Ovary (tissue), 9 donors: ENCODE measurements around the gene PCNT. TPM values are rescaled to one million over a fixed set of nuclear protein-coding genes. Genes with fewer than 3 reads are reported as not detected.
"Not testable (repeated sequence)": the region's sequence is repeated elsewhere in the genome, so short reads cannot be mapped to it uniquely, and the experiment has no call there.

Experiments used
- DNase-seq, 5 donors: peaks; one replicate each; pipeline ENCODE4 v3.0.0-alpha.2; 2019 to 2020
- H3K27ac ChIP-seq, 2 donors: fragments of 200-600 bp; one replicate each; pipeline versions ENCODE4 v1.5.1 to v1.8.0; 2019 to 2022
- H3K27me3 ChIP-seq: fragments of 200-600 bp; one replicate; pipeline ENCODE4 v1.8.0; 2022
- H3K36me3 ChIP-seq: fragments of 200-600 bp; sonication (generic); one replicate; pipeline ENCODE4 v1.5.1; 2019
- H3K4me1 ChIP-seq: one replicate; pipeline ENCODE4 v1.8.1; 2013; ENCODE audit warnings: mild to moderate bottlenecking, moderate library complexity; ENCODE audit not compliant: insufficient read depth
- H3K4me3 ChIP-seq: fragments of 200-600 bp; sonication (generic); one replicate; pipeline ENCODE4 v1.5.1; 2017
- H3K9me3 ChIP-seq, 2 donors: fragments of 200-600 bp in 1 of 2; sonication (generic) in 1 of 2; one replicate each; pipeline versions ENCODE4 v1.5.1 to v1.8.1; 2013 to 2019; ENCODE audit warnings: mild to moderate bottlenecking in 1 of 2, moderate library complexity in 1 of 2
- EP300 ChIP-seq: sonication (generic); formaldehyde crosslinking; IDR thresholded peaks from one replicate; pipeline ENCODE4 v1.6.1; 2017; ENCODE audit warnings: antibody characterized with exemption
- POLR2A ChIP-seq: fragments of 450-650 bp; IDR thresholded peaks from one replicate; pipeline ENCODE4 v1.6.1; 2017; ENCODE audit warnings: antibody characterized with exemption, mild to moderate bottlenecking, moderate library complexity
- WGBS, 3 donors: extraction: QIAGEN DNeasy Blood & Tissue Kit in 1 of 3; methylation state at CpG; one replicate each; pipeline versions ENCODE4 v1.1.5 to v1.1.7; 2013 to 2017; 5-methylcytosine and 5-hydroxymethylcytosine counted together
- intact Hi-C, 4 donors: fragments of 100-400 bp; cut with DNase I; formaldehyde crosslinking; loops; one replicate each; pipeline versions ENCODE4 v1.11.0 to v1.15.1; 2022 to 2023
- polyA plus RNA-seq, 2 donors: library from polyadenylated mRNA; stranded (reverse); fragments of 200-250 nt in 1 of 2; fragments of 350-450 nt in 1 of 2; fragmentation: Illumina TruSeq in 1 of 2; extraction: RNeasy Lipid Tissue Mini Kit (QIAGEN cat#74804) in 1 of 2; gene quantifications; one replicate each; pipeline ENCODE4 v1.2.3, GENCODE V29; 2013 to 2014
- total RNA-seq, 7 donors: library from RNA; depleted of rRNA in 2 of 7; stranded (reverse); fragments of >200 nt in 2 of 7; fragmentation: NEBNext Ultra II Directional in 3 of 7; extraction: Animal tissue kit (Norgen Biotek cat#: 25700) in 3 of 7; gene quantifications; one replicate each; pipeline versions ENCODE4 v1.1.0 to v1.2.4, GENCODE V29; 2016 to 2023
- TF ChIP-seq, protein P1 (sequence below), 3 donors: fragments of 450-650 bp in 2 of 3; fragments of 200-600 bp in 1 of 3; IDR thresholded peaks; one replicate each; pipeline versions ENCODE4 v1.5.1 to v1.8.0; 2016 to 2022; ENCODE audit warnings: antibody characterized with exemption in 3 of 3, mild to moderate bottlenecking in 1 of 3
- donor health status: DM: no; HTN: no; CAD: no; lungs with moderate emphysema.
- donor health status: DM: no; HTN: no; CAD: no.
- donor health status: Bipolar disorder and iron deficiency.
- donor health status: DM: yes; HTN: yes; CAD: no.
- donor health status: DM: no; HTN: no; CAD: no.
- donor health status: DM: yes; HTN: yes; CAD: no.

The PCNT gene
- total and polyA plus RNA-seq, 9 donors = 11.1 to 28.2 (median 18.6) TPM

DNA sequence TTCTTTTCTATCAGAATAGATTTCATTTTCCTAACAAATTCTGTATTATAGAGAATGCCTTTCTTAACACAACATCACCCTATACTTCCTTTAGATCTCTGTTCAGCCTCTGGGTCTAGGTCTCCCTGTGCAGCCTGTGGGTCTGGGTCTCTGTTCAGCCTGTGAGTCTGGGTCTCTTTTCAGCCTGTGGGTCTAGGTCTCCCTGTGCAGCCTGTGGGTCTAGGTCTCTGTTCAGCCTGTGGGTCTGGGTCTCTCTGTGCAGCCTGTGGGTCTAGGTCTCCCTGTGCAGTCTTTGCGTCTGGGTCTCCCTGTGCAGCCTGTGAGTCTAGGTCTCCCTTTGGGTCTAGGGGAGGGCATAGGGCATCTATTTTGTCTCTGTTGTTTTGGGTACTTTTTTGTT lies 75.2 kb downstream of the PCNT start:
- intact Hi-C loops = no loop called here
- H3K4me3 ChIP-seq = no peak overlapping the region
- H3K36me3 ChIP-seq = no peaks in the 10 kb centered on the region
- H3K4me1 ChIP-seq = peaks cover 5% of the 10 kb centered on the region
- 83 to 97% (median 89%) methylated on average over 1 of the region's 1 CpG for WGBS, 3 donors
- DNase-seq = no peak
- no peak overlapping the region for H3K27ac ChIP-seq
- H3K27me3 ChIP-seq = no peaks in the 10 kb centered on the region
- no peak for TF ChIP-seq EP300
- TF ChIP-seq POLR2A = no peak
- TF ChIP-seq, protein P1, sequence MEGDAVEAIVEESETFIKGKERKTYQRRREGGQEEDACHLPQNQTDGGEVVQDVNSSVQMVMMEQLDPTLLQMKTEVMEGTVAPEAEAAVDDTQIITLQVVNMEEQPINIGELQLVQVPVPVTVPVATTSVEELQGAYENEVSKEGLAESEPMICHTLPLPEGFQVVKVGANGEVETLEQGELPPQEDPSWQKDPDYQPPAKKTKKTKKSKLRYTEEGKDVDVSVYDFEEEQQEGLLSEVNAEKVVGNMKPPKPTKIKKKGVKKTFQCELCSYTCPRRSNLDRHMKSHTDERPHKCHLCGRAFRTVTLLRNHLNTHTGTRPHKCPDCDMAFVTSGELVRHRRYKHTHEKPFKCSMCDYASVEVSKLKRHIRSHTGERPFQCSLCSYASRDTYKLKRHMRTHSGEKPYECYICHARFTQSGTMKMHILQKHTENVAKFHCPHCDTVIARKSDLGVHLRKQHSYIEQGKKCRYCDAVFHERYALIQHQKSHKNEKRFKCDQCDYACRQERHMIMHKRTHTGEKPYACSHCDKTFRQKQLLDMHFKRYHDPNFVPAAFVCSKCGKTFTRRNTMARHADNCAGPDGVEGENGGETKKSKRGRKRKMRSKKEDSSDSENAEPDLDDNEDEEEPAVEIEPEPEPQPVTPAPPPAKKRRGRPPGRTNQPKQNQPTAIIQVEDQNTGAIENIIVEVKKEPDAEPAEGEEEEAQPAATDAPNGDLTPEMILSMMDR (IDR thresholded peaks at IDR 0.05) = no peak
- no peaks in the 10 kb centered on the region for H3K9me3 ChIP-seq

DNA sequence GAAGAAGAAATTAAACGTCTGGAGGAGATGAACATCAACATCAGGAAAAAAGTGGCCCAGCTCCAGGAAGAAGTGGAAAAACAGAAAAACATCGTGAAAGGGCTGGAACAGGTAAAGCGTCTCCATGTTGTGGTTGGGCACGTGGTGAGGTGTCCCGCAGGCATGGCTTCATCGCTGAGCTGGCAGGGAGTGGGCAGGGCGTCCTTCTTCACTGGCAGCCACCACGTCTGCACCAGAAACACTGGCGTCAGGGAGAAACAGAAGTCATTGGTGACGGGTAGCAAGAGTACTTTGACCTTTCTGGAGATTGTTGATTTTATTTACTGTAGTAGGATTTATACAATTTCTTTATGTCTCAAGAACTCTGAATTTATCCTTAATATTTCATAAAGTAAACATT lies 75.7 kb downstream of the PCNT start:
- TF ChIP-seq EP300 = no peak
- TF ChIP-seq POLR2A = no peak
- TF ChIP-seq, protein P1 (IDR thresholded peaks at IDR 0.05) = no peak
- no peaks in the 10 kb centered on the region for H3K27me3 ChIP-seq
- 78 to 81% (median 78%) methylated on average over 10 of the region's 10 CpGs for WGBS, 3 donors
- H3K4me3 ChIP-seq = no peak overlapping the region
- H3K27ac ChIP-seq = no peak overlapping the region
- intact Hi-C loops = no loop called here
- H3K4me1 ChIP-seq = peaks cover 3% of the 10 kb centered on the region
- no peaks in the 10 kb centered on the region for H3K9me3 ChIP-seq
- H3K36me3 ChIP-seq = no peaks in the 10 kb centered on the region
- DNase-seq = no peak

DNA sequence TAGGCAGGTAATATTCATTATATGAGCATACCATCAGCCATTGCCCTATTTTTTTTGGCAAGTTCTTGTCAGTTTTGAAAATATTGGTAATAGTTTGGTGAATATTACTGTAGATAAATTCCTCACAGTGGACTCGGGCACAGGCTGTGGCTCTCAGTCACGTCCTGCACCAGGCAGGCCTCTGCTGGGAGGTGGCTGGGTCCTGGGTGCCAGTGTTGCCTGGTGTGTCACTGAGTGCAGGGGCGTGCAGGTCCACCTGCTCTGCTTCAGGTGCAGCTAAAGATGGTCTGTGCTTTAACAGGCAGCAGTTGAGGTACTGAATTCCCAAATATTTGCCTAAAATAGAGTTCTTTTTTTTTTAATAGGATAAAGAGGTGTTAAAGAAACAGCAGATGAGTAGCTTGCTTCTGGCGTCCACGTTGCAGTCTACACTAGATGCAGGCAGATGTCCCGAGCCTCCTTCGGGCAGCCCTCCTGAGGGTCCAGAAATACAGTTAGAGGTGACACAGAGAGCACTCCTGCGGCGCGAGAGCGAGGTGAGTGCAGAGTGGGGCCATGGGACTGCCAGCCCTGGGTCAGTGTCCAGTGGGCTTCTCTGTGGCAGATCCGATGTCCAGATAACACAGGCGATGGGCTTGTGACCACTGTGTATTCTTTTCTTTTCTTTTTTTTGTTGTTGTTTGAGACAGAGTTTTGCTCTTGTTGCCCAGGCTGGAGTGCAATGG lies 77.4 kb downstream of the PCNT start:
- DNase-seq = no peak
- Histone ChIP-seq H3K9me3 (no peaks in the 10 kb centered on the region), H3K27me3 (no peaks in the 10 kb centered on the region), H3K27ac (no peak overlapping the region), H3K4me3 (no peak overlapping the region), H3K4me1 (no peaks in the 10 kb centered on the region), H3K36me3 (no peaks in the 10 kb centered on the region)
- 93 to 95% (median 93%) methylated on average over 13 of the region's 13 CpGs for WGBS, 3 donors
- TF ChIP-seq, protein P1 (IDR thresholded peaks at IDR 0.05) = no peak
- TF ChIP-seq POLR2A (no peak), EP300 (no peak)
- intact Hi-C loops = no loop called here

DNA sequence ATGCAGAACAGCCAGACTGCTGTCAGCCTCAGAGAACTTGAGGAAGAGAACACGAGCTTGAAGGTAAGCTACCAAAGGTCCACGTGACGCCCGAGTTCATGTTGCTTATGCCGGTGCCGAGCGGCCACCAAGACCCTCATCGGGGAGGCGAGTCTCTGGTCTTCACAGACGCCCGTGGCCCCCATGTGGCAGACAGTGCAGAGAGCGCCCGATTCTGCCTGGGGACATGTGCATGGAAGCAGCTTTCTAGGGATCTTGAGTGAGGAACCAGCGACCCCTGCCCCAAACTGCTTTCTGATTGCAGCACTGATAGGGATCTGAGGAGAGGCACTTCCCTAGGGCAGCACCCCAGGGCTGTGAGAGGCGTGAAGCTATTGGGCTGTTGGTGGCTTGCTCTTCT lies 78.5 kb downstream of the PCNT start:
- DNase-seq = no peak
- H3K4me3 ChIP-seq = no peak overlapping the region
- H3K9me3 ChIP-seq = no peaks in the 10 kb centered on the region
- intact Hi-C loops = no loop called here
- TF ChIP-seq, protein P1 (IDR thresholded peaks at IDR 0.05) = no peak
- H3K4me1 ChIP-seq = no peaks in the 10 kb centered on the region
- no peak overlapping the region for H3K27ac ChIP-seq
- 79 to 83% (median 80%) methylated on average over 15 of the region's 15 CpGs for WGBS, 3 donors
- H3K36me3 ChIP-seq = no peaks in the 10 kb centered on the region
- no peaks in the 10 kb centered on the region for H3K27me3 ChIP-seq

DNA sequence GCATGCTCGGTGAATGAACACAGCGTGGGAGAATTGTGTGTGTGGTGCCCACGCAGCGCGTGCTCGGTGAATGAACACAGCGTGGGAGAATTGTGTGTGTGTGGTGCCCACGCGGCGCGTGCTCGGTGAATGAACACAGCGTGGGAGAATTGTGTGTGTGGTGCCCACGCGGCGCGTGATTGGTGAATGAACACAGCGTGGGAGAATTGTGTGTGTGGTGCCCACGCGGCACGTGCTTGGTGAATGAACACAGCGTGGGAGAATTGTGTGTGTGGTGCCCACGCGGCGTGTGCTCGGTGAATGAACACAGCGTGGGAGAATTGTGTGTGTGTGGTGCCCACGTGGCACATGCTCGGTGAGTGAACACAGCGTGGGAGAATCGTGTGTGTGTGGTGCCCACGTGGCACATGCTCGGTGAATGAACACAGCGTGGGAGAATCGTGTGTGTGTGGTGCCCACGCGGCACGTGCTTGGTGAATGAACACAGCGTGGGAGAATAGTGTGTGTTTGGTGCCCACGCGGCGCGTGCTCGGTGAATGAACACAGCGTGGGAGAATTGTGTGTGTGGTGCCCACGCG lies 79.4 kb downstream of the PCNT start:
- H3K4me1 ChIP-seq, DNase-seq, H3K36me3 ChIP-seq, H3K27me3 ChIP-seq, H3K4me3 ChIP-seq, H3K9me3 ChIP-seq, H3K27ac ChIP-seq, intact Hi-C loops: not testable (repeated sequence)
- WGBS, 3 donors = 95 to 96% (median 95%) methylated on average over 47 of the region's 47 CpGs
